HepG2 (cell line): Measurements from ENCODE around the gene KATNB1. TPM values are rescaled to one million over a fixed set of nuclear protein-coding genes. Genes with fewer than 3 reads are reported as not detected.

Experiments
- ARNTL ChIP-seq: sonication (generic); formaldehyde crosslinking; IDR thresholded peaks from 2 replicates; pipeline ENCODE4 v1.4.0; 2020; ENCODE audit warnings: mild to moderate bottlenecking, missing genetic modification reagents
- DNMT3B ChIP-seq: conservative IDR thresholded peaks from 2 replicates; pipeline ENCODE4 v1.6.1; 2016; ENCODE audit warnings: missing biosample characterization, control low read depth
- ISL2 ChIP-seq: sonication (generic); formaldehyde crosslinking; IDR thresholded peaks from 2 replicates; pipeline ENCODE4 v1.5.0; 2020; ENCODE audit warnings: missing genetic modification reagents
- MAFF ChIP-seq: IDR thresholded peaks from 2 replicates; pipeline ENCODE4 v1.6.1; 2011; ENCODE audit warnings: low read depth, low read length, improper control_type of control experiment
- NRL ChIP-seq: sonication (generic); formaldehyde crosslinking; IDR thresholded peaks from 2 replicates; pipeline ENCODE4 v1.5.0; 2020; ENCODE audit warnings: missing genetic modification reagents, mild to moderate bottlenecking, moderate library complexity, borderline replicate concordance
- PHF5A ChIP-seq: IDR thresholded peaks from one replicate; pipeline ENCODE4 v1.6.1; 2018; ENCODE audit warnings: low read depth, missing genetic modification reagents; ENCODE audit not compliant: unreplicated experiment
- RCOR2 ChIP-seq: IDR thresholded peaks from 2 replicates; pipeline ENCODE4 v1.6.1; 2016; ENCODE audit warnings: missing biosample characterization, missing genetic modification reagents
- SAFB2 ChIP-seq: sonication (generic); formaldehyde crosslinking; IDR thresholded peaks from 2 replicates; pipeline ENCODE4 v1.5.1; 2020; ENCODE audit warnings: missing genetic modification reagents, low read depth, mild to moderate bottlenecking, borderline replicate concordance
- TBX2 ChIP-seq: sonication (generic); formaldehyde crosslinking; IDR thresholded peaks from 2 replicates; pipeline ENCODE4 v1.5.0; 2020; ENCODE audit warnings: missing genetic modification reagents, mild to moderate bottlenecking, borderline replicate concordance
- TBX3 ChIP-seq: fragments of 450-650 bp; IDR thresholded peaks from 2 replicates; pipeline ENCODE4 v1.6.1; 2017; ENCODE audit warnings: antibody characterized with exemption, mild to moderate bottlenecking, inconsistent platforms, borderline replicate concordance
- XRCC5 ChIP-seq: fragments of 200-400 bp; formaldehyde crosslinking; optimal IDR thresholded peaks from 2 replicates; pipeline ENCODE3; 2017; ENCODE audit warnings: mild to moderate bottlenecking, low read length
- ZNF407 ChIP-seq: sonication (generic); formaldehyde crosslinking; IDR thresholded peaks from one replicate; pipeline ENCODE4 v1.5.1; 2020; ENCODE audit warnings: mild to moderate bottlenecking, missing genetic modification reagents; ENCODE audit errors: not compliant biosample characterization
- ZNF777 ChIP-seq: sonication (generic); formaldehyde crosslinking; IDR thresholded peaks from 2 replicates; pipeline ENCODE4 v1.4.0; 2020; ENCODE audit warnings: missing genetic modification reagents
- polyA plus RNA-seq, 8 experiments: library from polyadenylated mRNA; depleted of rRNA in 3 of 8; stranded (reverse) in 7 of 8; unstranded in 1 of 8; fragments of >200 nt; fragmentation: Illumina TruSeq in 4 of 8; extraction: Trizol in 4 of 8; gene quantifications; 2 replicates each; pipeline versions ENCODE4 v1.2.1 to v1.2.3, GENCODE V29; 2011 to 2016; ENCODE audit warnings: low read depth in 4 of 8, missing spikeins in 1 of 8, mixed read lengths in 1 of 8; ENCODE audit not compliant: insufficient read depth in 1 of 8
- total RNA-seq, 5 experiments: library from RNA; depleted of rRNA; stranded (reverse); fragments of >200 nt; fragmentation: Illumina TruSeq; extraction: Trizol; gene quantifications; 2 replicates each; pipeline ENCODE4 v1.2.3, GENCODE V29; 2016; ENCODE audit warnings: low read depth in 1 of 5
- TF ChIP-seq, protein P1 (sequence below): sonication (generic); formaldehyde crosslinking; IDR thresholded peaks from 2 replicates; pipeline ENCODE4 v1.4.0; 2020; ENCODE audit warnings: missing genetic modification reagents, mild to moderate bottlenecking, borderline replicate concordance
- TF ChIP-seq, protein P2 (sequence below): sonication (generic); formaldehyde crosslinking; IDR thresholded peaks from 2 replicates; pipeline ENCODE4 v1.4.0; 2020; ENCODE audit warnings: missing genetic modification reagents

Gene KATNB1
- total and polyA plus RNA-seq, 2 of the 13 experiments (the other 11 are each of a cell fraction or from before 2014, with no cell fraction given), result 31.5 to 43.5 TPM

DNA sequence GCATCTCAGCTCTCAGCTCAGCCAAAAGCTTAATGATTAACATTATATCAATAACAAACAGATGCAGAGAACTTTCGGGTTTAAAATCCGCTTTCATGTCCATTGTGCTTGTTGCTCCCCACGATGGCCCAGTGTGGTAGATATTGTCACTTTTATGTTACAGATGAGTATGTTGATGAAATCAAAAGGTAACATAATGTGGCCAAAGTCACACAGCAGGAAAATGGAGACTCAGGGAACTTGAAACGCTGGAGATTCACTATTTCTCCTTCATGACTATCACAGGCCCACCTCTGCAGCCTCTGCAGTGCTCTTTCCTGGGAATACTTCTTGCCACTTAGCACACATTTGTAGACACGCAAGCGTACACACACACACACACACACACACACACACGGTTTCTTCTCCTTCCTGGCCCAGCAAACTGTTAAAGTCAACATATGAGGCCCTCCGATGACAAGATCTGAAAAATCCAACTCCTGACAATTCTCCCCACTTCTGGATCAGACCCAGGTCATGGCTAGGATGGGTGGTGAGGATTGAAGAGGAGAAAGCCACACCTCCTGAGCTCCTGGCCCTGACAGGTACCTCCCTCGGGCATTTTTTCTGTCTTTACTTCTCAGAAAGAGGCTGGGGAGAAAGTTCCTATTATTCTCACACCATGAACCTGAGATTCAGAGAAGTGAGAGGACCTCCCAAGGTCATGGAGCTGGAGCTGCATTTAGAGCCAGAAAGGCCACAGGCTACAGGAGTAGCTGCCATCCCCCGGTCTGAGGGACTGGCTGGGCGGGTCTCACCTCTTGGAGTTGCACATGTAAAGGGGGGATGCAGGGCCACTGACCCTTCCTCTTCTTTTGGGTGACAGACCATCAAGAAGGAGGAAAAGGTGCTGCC lies 31.3 kb upstream of the KATNB1 start (continued):
- TF ChIP-seq ZNF407 (no peak), ISL2 (CRISPR knock-in tag) (0 out of 2 replicates have a peak, but pooled peaks have one; percentile 29), NRL (CRISPR knock-in tag) (peak; percentile 80; the same call in 1 of the 2 replicates), MAFF (no peak), SAFB2 (CRISPR knock-in tag) (no peak), PHF5A (CRISPR knock-in tag) (peak; percentile 35), TBX2 (CRISPR knock-in tag) (peak; percentile 40), ZNF777 (CRISPR knock-in tag) (no peak), RCOR2 (CRISPR knock-in tag) (peak; percentile 66; the same call in 1 of the 2 replicates), DNMT3B (CRISPR knock-in tag) (no peak), XRCC5 (peak; percentile 36), ARNTL (CRISPR knock-in tag) (peak; percentile 62; the same call in 1 of the 2 replicates), TBX3 (no peak)
- TF ChIP-seq, protein P1, sequence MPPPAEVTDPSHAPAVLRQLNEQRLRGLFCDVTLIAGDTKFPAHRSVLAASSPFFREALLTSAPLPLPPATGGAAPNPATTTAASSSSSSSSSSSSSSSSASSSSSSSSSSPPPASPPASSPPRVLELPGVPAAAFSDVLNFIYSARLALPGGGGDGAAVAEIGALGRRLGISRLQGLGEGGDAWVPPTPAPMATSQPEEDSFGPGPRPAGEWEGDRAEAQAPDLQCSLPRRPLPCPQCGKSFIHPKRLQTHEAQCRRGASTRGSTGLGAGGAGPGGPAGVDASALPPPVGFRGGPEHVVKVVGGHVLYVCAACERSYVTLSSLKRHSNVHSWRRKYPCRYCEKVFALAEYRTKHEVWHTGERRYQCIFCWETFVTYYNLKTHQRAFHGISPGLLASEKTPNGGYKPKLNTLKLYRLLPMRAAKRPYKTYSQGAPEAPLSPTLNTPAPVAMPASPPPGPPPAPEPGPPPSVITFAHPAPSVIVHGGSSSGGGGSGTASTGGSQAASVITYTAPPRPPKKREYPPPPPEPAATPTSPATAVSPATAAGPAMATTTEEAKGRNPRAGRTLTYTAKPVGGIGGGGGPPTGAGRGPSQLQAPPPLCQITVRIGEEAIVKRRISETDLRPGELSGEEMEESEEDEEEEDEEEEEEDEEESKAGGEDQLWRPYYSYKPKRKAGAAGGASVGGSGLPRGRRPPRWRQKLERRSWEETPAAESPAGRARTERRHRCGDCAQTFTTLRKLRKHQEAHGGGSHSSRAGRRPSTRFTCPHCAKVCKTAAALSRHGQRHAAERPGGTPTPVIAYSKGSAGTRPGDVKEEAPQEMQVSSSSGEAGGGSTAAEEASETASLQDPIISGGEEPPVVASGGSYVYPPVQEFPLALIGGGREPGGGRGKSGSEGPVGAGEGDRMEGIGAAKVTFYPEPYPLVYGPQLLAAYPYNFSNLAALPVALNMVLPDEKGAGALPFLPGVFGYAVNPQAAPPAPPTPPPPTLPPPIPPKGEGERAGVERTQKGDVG (CRISPR knock-in tag), result peak; percentile 74; the same call in 1 of the 2 replicates
- TF ChIP-seq, protein P2, sequence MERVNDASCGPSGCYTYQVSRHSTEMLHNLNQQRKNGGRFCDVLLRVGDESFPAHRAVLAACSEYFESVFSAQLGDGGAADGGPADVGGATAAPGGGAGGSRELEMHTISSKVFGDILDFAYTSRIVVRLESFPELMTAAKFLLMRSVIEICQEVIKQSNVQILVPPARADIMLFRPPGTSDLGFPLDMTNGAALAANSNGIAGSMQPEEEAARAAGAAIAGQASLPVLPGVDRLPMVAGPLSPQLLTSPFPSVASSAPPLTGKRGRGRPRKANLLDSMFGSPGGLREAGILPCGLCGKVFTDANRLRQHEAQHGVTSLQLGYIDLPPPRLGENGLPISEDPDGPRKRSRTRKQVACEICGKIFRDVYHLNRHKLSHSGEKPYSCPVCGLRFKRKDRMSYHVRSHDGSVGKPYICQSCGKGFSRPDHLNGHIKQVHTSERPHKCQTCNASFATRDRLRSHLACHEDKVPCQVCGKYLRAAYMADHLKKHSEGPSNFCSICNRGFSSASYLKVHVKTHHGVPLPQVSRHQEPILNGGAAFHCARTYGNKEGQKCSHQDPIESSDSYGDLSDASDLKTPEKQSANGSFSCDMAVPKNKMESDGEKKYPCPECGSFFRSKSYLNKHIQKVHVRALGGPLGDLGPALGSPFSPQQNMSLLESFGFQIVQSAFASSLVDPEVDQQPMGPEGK (CRISPR knock-in tag), result 0 out of 2 replicates have a peak, but pooled peaks have one; percentile 28
